OCI-LY3 (cell line): Measurements from ENCODE around the gene FBN2.
"Not testable (repeated sequence)": the region's sequence is repeated elsewhere in the genome, so short reads cannot be mapped to it uniquely, and the experiment has no call there.

Experiments used
- EZH2phosphoT487 ChIP-seq: fragments of 200-600 bp; shearing (Covaris generic); IDR thresholded peaks from 2 replicates; pipeline ENCODE4 v1.6.1; 2018; ENCODE audit warnings: antibody characterized with exemption, mixed run types, low read depth
- TF ChIP-seq, protein P1 (sequence below): fragments of 200-600, 300-600 bp; sonication (generic); IDR thresholded peaks from 2 replicates; pipeline ENCODE4 v1.5.1; 2014; ENCODE audit warnings: antibody characterized with exemption, low read length, low read depth

DNA sequence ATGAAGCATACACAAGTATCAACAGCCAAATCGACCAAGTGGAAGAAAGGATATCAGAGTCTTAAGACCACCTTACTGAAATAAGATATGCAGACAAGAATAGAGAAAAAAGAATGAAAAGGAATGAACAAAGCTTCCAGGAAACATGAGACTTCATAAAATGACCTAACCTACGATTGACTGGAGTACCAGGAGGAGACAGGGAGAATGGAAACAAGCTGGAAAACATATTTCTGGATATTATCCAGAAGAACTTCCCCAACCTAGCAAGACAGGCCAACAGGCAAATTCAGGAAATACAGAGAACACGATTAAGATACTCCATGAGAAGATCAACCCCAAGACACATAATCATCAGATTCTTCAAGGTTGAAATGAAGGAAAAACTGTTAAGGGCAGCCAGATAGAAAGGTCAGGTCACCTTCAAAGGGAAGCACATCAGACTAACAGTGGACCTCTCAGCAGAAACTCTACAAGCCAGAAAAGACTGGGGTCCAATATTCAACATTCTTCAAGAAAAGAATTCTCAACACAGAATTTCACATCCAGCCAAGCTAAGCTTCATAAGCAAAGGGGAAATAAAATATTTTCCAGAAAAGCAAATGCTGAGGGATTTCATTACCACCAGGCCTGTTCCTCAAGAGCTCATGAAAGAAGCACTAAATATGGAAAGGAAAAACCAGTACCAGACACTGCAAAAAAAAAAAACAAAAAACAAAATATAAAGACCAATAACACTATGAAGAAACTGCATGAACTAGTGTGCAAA is 80.7 kb downstream of the FBN2 start:
- TF ChIP-seq, protein P1, sequence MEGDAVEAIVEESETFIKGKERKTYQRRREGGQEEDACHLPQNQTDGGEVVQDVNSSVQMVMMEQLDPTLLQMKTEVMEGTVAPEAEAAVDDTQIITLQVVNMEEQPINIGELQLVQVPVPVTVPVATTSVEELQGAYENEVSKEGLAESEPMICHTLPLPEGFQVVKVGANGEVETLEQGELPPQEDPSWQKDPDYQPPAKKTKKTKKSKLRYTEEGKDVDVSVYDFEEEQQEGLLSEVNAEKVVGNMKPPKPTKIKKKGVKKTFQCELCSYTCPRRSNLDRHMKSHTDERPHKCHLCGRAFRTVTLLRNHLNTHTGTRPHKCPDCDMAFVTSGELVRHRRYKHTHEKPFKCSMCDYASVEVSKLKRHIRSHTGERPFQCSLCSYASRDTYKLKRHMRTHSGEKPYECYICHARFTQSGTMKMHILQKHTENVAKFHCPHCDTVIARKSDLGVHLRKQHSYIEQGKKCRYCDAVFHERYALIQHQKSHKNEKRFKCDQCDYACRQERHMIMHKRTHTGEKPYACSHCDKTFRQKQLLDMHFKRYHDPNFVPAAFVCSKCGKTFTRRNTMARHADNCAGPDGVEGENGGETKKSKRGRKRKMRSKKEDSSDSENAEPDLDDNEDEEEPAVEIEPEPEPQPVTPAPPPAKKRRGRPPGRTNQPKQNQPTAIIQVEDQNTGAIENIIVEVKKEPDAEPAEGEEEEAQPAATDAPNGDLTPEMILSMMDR = not testable (repeated sequence)
- TF ChIP-seq EZH2phosphoT487 = not testable (repeated sequence)
